Erythroblast (primary cell): ENCODE measurements around the gene SRPX2.

Source experiments
- GATA1 ChIP-seq: IDR thresholded peaks from 2 replicates; pipeline ENCODE4 v1.6.1; 2011; ENCODE audit warnings: low read depth, mild to moderate bottlenecking, control low read depth, low read length, moderate library complexity
- POLR2A ChIP-seq: IDR thresholded peaks from 2 replicates; pipeline ENCODE4 v1.6.1; 2011; ENCODE audit warnings: mild to moderate bottlenecking, low read length

- TF ChIP-seq POLR2A (no peak), GATA1 (no peak)
Measured at GRCh38 chrX:100710816-100711215, 66.8 kb downstream of the SRPX2 start.
